RWPE2 (cell line): ENCODE measurements around the gene MGAT5B.

Experiments used
- ATAC-seq: fragments of 200-7000 bp; cut with Tn5 transposase; 3 replicates; pipeline ENCODE4 v1.9.1; 2021; ENCODE audit warnings: low read depth
- DNase-seq: peaks from one replicate; pipeline ENCODE4 v3.0.0-alpha.2; 2020; ENCODE audit warnings: low spot score
- H3K27ac ChIP-seq: fragments of 450-650 bp; 2 replicates; pipeline ENCODE4 v1.5.1; 2017; ENCODE audit warnings: mild to moderate bottlenecking; ENCODE audit not compliant: poor library complexity, severe bottlenecking
- H3K27me3 ChIP-seq: fragments of 250-450 bp; sonication (Bioruptor Pico); 2 replicates; pipeline ENCODE4 v1.5.1; 2021; ENCODE audit warnings: mild to moderate bottlenecking, moderate library complexity; ENCODE audit not compliant: insufficient read depth, poor library complexity, severe bottlenecking
- H3K36me3 ChIP-seq: fragments of 250-450 bp; sonication (Bioruptor Pico); 2 replicates; pipeline ENCODE4 v1.5.1; 2020; ENCODE audit warnings: low read depth, mild to moderate bottlenecking, moderate library complexity
- H3K4me1 ChIP-seq: fragments of 250-450 bp; sonication (Bioruptor Pico); 2 replicates; pipeline ENCODE4 v1.5.1; 2021; ENCODE audit warnings: mild to moderate bottlenecking, moderate library complexity; ENCODE audit not compliant: insufficient read depth, poor library complexity, severe bottlenecking
- H3K4me3 ChIP-seq: fragments of 250-450 bp; sonication (Bioruptor Pico); 2 replicates; pipeline ENCODE4 v1.5.1; 2021; ENCODE audit warnings: mild to moderate bottlenecking, moderate library complexity; ENCODE audit not compliant: severe bottlenecking
- H3K9me3 ChIP-seq: fragments of 250-450 bp; sonication (Bioruptor Pico); 2 replicates; pipeline ENCODE4 v1.5.1; 2021; ENCODE audit warnings: mild to moderate bottlenecking, moderate library complexity; ENCODE audit not compliant: severe bottlenecking
- TF ChIP-seq, protein P1 (sequence below): fragments of 450-650 bp; IDR thresholded peaks from one replicate; pipeline ENCODE4 v1.5.1; 2017; ENCODE audit warnings: mild to moderate bottlenecking, moderate library complexity; ENCODE audit not compliant: poor library complexity, severe bottlenecking

The MGAT5B gene

DNA sequence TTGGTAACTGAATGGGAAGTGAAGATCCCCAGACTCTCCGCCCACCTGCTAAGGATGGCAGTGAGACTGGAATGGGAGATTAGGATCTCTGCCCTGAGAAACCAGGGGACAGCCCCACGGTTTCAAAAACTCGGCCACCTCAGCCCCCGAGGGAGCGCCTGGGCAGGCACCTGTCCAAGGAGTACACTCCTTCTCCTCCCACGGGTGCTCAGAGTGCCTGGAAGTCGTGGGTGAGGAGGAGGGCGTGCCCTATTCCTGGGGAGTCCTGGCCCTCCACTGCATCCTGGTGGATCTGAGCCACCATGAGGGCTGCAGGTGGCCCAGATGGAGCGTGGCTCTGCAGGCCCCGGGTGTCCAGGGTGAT is 78.5 kb downstream of the MGAT5B start:
- ATAC-seq (no peak), DNase-seq (no peak)
- Histone ChIP-seq H3K36me3 (no peaks in the 10 kb centered on the region), H3K4me1 (no peaks in the 10 kb centered on the region), H3K27me3 (no peaks in the 10 kb centered on the region), H3K4me3 (no peak overlapping the region), H3K27ac (no peak overlapping the region), H3K9me3 (no peaks in the 10 kb centered on the region)
- TF ChIP-seq, protein P1, sequence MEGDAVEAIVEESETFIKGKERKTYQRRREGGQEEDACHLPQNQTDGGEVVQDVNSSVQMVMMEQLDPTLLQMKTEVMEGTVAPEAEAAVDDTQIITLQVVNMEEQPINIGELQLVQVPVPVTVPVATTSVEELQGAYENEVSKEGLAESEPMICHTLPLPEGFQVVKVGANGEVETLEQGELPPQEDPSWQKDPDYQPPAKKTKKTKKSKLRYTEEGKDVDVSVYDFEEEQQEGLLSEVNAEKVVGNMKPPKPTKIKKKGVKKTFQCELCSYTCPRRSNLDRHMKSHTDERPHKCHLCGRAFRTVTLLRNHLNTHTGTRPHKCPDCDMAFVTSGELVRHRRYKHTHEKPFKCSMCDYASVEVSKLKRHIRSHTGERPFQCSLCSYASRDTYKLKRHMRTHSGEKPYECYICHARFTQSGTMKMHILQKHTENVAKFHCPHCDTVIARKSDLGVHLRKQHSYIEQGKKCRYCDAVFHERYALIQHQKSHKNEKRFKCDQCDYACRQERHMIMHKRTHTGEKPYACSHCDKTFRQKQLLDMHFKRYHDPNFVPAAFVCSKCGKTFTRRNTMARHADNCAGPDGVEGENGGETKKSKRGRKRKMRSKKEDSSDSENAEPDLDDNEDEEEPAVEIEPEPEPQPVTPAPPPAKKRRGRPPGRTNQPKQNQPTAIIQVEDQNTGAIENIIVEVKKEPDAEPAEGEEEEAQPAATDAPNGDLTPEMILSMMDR, result no peak

DNA sequence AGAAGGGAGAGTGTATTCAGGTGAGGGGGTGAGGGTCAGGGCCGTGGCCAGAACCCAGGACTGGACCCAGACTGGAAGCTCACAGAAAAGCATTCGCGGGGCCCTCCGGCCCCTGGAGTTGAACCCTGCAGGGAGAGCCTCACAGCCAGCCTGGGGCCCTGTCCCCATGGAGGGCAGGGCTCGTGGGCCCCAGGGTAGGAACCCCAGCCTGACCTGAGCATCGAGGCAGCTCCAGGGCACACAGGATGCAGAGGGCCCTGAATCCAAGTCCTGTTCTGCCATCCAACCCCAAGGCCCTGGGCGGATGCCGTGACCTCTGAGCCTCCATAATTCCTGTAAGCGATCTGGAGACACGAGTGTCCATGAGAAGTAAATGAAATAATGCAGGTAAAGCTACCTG is 79.1 kb downstream of the MGAT5B start:
- no peak overlapping the region for H3K27ac ChIP-seq
- H3K27me3 ChIP-seq, result no peaks in the 10 kb centered on the region
- no peaks in the 10 kb centered on the region for H3K9me3 ChIP-seq
- ATAC-seq (no peak), DNase-seq (no peak)
- H3K4me1 ChIP-seq, result no peaks in the 10 kb centered on the region
- H3K36me3 ChIP-seq, result no peaks in the 10 kb centered on the region
- H3K4me3 ChIP-seq, result no peak overlapping the region
- TF ChIP-seq, protein P1, result no peak

- ATAC-seq (no peak), DNase-seq (no peak)
- Histone ChIP-seq H3K4me1 (no peaks in the 10 kb centered on the region), H3K4me3 (no peak overlapping the region), H3K36me3 (no peaks in the 10 kb centered on the region), H3K27me3 (no peaks in the 10 kb centered on the region), H3K9me3 (no peaks in the 10 kb centered on the region), H3K27ac (no peak overlapping the region)
- TF ChIP-seq, protein P1, result no peak
These were observed 79.6 kb downstream of the MGAT5B start for GRCh38 chr17:76947771-76948170.

DNA sequence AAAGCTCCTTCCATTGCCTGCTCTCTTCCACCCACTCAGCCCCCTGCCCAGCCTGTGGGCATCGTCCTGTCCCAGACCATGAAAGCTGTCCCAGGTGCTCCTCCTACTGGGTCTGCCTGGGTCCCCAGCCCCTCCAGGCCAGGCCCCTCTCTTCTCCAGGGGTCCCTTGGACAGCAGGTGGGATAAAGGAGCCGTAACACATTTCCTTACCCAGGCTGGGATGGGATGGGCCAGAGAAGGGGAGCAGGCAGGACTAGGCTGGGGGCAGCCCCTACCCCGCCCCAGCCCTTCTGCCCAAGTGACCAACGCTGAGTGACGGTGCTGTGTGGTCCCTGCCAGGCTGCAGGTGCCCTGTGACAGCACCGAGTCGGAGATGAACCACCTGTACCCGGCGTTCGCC is 80.1 kb downstream of the MGAT5B start:
- H3K27ac ChIP-seq, result no peak overlapping the region
- ATAC-seq, result no peak
- H3K9me3 ChIP-seq, result no peaks in the 10 kb centered on the region
- no peak overlapping the region for H3K4me3 ChIP-seq
- no peaks in the 10 kb centered on the region for H3K27me3 ChIP-seq
- H3K4me1 ChIP-seq, result no peaks in the 10 kb centered on the region
- no peak for DNase-seq
- TF ChIP-seq, protein P1, result no peak
- H3K36me3 ChIP-seq, result no peaks in the 10 kb centered on the region

DNA sequence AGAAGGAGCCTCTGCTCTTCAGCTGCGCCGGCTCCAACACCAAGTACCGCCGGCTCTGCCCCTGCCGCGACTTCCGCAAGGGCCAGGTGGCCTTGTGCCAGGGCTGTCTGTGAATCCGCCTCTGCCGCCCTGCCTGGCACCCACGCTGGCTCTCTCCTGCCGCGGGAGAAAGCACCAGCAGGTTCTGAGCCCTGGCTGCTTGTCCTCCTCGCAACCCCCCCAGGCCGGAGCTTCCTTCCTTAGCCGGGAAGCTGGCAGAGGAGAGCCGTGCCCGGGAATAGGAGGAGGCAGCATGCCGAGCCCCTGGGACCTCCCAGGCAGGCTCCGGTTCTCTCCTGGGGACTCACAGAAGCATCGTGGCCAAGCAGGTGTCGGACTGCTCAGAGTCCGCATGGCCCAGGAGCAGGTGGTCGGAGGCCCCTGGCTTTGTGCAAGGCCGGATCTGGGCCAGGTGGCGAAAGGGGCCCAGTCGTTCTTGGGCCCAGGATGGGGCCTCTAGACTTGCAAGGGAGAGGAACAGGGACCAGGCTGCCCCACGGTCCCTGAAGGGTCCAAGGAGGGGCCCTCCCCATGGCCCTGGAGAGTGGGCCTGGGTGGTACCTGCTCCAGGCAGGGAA is 80.6 kb downstream of the MGAT5B start:
- TF ChIP-seq, protein P1, result no peak
- no peak overlapping the region for H3K4me3 ChIP-seq
- no peaks in the 10 kb centered on the region for H3K9me3 ChIP-seq
- ATAC-seq, result no peak
- no peaks in the 10 kb centered on the region for H3K4me1 ChIP-seq
- DNase-seq, result no peak
- H3K27me3 ChIP-seq, result no peaks in the 10 kb centered on the region
- H3K36me3 ChIP-seq, result no peaks in the 10 kb centered on the region
- no peak overlapping the region for H3K27ac ChIP-seq
